ENCODE measurements around the gene MT1B.

Gene MT1B

GRCh38 chr16:56605475-56605874, 46.2 kb upstream of the MT1B start:
- TF ChIP-seq CTCF (IDR thresholded peaks at IDR 0.05; ENCODE audit: low read depth, low read length, poor library complexity, severe bottlenecking) (no peak), EZH2phosphoT487 (IDR thresholded peaks at IDR 0.05; ENCODE audit: borderline replicate concordance, low read length) (no peak)
- no peaks in the 10 kb centered on the region for H3F3A ChIP-seq (ENCODE audit: control insufficient read depth, insufficient read depth)
- H3K9me3 ChIP-seq (ENCODE audit: control insufficient read depth, insufficient read depth, low read length): no peaks in the 10 kb centered on the region
- no peak overlapping the region for H3K4me2 ChIP-seq (ENCODE audit: low read length)
- no peaks in the 10 kb centered on the region for H3K79me2 ChIP-seq (ENCODE audit: control insufficient read depth, low read length)
- no peaks in the 10 kb centered on the region for H4K20me1 ChIP-seq (ENCODE audit: control insufficient read depth, insufficient read depth, low read depth, low read length)
- no peaks in the 10 kb centered on the region for H3K36me3 ChIP-seq (ENCODE audit: control insufficient read depth, low read length)
- H3K4me3 ChIP-seq (ENCODE audit: low read length): no peak overlapping the region
- H3K27me3 ChIP-seq (ENCODE audit: control insufficient read depth, low read length): peaks cover 21% of the 10 kb centered on the region
- H3K27ac ChIP-seq (ENCODE audit: low read depth, low read length): no peak overlapping the region
- H3K4me1 ChIP-seq (ENCODE audit: control insufficient read depth, low read length): peaks cover 21% of the 10 kb centered on the region
- no peaks in the 10 kb centered on the region for H3K9me2 ChIP-seq (replicated peaks; ENCODE audit: control insufficient read depth, low read length)

- Histone ChIP-seq H3K27ac (ENCODE audit: low read depth, low read length) (no peak overlapping the region), H3F3A (ENCODE audit: control insufficient read depth, insufficient read depth) (no peaks in the 10 kb centered on the region), H3K4me2 (ENCODE audit: low read length) (no peak overlapping the region), H3K4me3 (ENCODE audit: low read length) (no peak overlapping the region), H3K27me3 (ENCODE audit: control insufficient read depth, low read length) (peaks cover 21% of the 10 kb centered on the region), H3K36me3 (ENCODE audit: control insufficient read depth, low read length) (no peaks in the 10 kb centered on the region), H4K20me1 (ENCODE audit: control insufficient read depth, insufficient read depth, low read depth, low read length) (no peaks in the 10 kb centered on the region), H3K79me2 (ENCODE audit: control insufficient read depth, low read length) (no peaks in the 10 kb centered on the region), H3K9me3 (ENCODE audit: control insufficient read depth, insufficient read depth, low read length) (no peaks in the 10 kb centered on the region), H3K4me1 (ENCODE audit: control insufficient read depth, low read length) (peaks cover 27% of the 10 kb centered on the region), H3K9me2 (replicated peaks; ENCODE audit: control insufficient read depth, low read length) (no peaks in the 10 kb centered on the region)
- TF ChIP-seq EZH2phosphoT487 (IDR thresholded peaks at IDR 0.05; ENCODE audit: borderline replicate concordance, low read length): no peak
- TF ChIP-seq CTCF (IDR thresholded peaks at IDR 0.05; ENCODE audit: low read depth, low read length, poor library complexity, severe bottlenecking): no peak
These were observed 45.6 kb upstream of the MT1B start for GRCh38 chr16:56606071-56606475.

GRCh38 chr16:56606476-56607108, 45.1 kb upstream of the MT1B start:
- Histone ChIP-seq H3K79me2 (ENCODE audit: control insufficient read depth, low read length) (no peaks in the 10 kb centered on the region), H3K36me3 (ENCODE audit: control insufficient read depth, low read length) (no peaks in the 10 kb centered on the region), H3K9me3 (ENCODE audit: control insufficient read depth, insufficient read depth, low read length) (no peaks in the 10 kb centered on the region), H3F3A (ENCODE audit: control insufficient read depth, insufficient read depth) (no peaks in the 10 kb centered on the region), H3K4me3 (ENCODE audit: low read length) (no peak overlapping the region), H3K9me2 (replicated peaks; ENCODE audit: control insufficient read depth, low read length) (no peaks in the 10 kb centered on the region), H3K27me3 (ENCODE audit: control insufficient read depth, low read length) (peaks cover 17% of the 10 kb centered on the region), H3K27ac (ENCODE audit: low read depth, low read length) (no peak overlapping the region), H3K4me2 (ENCODE audit: low read length) (no peak overlapping the region), H3K4me1 (ENCODE audit: control insufficient read depth, low read length) (peaks cover 27% of the 10 kb centered on the region), H4K20me1 (ENCODE audit: control insufficient read depth, insufficient read depth, low read depth, low read length) (no peaks in the 10 kb centered on the region)
- no peak for TF ChIP-seq EZH2phosphoT487 (IDR thresholded peaks at IDR 0.05; ENCODE audit: borderline replicate concordance, low read length)
- no peak for TF ChIP-seq CTCF (IDR thresholded peaks at IDR 0.05; ENCODE audit: low read depth, low read length, poor library complexity, severe bottlenecking)
